GM19240 (cell line): Measurements from ENCODE around the gene CHST6.
"Not testable (repeated sequence)": the region's sequence is repeated elsewhere in the genome, so short reads cannot be mapped to it uniquely, and the experiment has no call there.

Source experiments
- DNase-seq: peaks from one replicate; pipeline ENCODE4 v3.0.0; 2011; ENCODE audit warnings: low spot score; ENCODE audit not compliant: insufficient read length

The CHST6 gene

DNA sequence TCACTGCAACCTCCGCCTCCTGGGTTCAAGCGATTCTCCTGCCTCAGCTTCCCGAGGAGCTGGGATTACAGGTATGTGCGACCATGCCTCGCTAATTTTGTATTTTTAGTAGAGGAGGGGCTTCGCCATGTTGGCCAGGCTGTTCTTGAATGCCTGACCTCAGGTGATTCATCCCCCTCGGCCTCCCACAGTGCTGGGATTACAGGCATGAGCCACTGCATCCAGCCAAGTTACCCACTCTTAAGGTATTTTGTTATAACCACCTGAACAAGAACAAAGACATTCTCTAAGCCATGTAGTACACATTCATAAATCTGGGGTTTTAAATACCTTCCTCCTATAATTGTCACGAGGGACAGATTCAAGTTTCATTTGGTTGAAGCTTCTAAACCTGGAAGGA lies 18.4 kb downstream of the CHST6 start:
- no peak for DNase-seq

DNA sequence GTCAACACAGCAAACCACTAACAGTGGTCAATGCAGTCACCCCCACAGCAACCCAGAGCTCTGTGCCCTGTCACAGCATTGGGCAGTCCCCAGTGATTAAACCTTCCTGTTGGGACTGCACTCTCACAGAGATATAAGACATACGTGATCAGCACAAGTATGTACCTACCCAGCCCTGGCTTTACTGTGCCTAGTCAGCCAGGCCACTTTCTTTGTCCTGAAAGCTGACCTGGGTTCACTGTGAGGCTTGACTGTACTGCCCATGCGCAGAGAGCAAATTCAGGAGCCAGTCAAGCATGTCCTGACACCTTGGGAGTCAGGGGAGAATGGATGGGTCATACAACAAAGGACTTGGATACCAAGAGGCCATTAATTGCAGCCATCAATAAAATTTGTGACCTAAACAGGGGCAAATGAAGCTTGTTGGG lies 19.8 kb downstream of the CHST6 start:
- DNase-seq: no peak

DNA sequence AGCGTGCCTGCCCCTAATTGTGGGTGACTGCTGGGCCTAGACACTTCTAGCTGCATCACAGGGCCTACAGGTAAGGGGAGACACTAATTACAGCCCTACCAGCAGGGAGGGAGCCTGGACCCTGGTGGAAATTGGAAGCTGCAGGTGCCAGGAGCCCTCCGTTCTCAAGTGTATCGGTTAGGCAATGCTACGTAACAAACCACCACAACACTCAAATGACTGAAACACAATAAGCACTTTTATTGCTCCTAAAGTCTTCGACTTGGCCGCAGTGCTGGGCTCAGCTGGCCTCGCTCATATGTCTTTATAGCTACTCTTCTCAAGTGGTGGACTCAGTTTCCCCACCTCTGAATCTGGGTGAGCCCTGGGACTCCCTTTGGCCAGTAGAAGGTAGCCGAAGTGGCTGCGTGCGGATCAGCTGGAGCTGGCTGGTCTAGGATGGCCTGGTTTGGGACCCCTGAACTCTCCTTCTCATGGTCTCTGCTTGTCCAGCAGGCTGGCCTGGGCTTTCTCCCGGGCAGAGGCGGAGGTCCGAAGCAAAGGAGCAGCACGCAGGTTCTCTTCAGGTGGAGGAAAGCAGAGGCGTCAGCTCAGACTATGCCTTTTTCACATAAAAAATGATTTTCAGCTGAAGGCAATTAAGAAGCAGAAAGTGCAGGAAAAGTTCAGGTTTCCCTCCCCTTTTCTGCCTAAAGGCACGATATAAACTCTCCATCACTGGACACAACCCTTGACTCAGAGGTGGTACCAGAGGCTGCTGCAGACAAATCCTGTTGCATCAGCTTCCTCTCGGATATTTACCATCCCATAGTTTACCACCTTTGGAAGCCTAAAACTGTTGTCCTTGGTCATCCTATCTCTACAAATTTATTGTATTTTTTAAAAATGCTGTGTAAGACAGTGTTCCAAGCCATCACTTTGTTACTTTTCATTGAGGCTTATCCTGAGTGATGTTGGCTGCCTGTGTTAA lies 22.0 kb downstream of the CHST6 start:
- no peak for DNase-seq

DNA sequence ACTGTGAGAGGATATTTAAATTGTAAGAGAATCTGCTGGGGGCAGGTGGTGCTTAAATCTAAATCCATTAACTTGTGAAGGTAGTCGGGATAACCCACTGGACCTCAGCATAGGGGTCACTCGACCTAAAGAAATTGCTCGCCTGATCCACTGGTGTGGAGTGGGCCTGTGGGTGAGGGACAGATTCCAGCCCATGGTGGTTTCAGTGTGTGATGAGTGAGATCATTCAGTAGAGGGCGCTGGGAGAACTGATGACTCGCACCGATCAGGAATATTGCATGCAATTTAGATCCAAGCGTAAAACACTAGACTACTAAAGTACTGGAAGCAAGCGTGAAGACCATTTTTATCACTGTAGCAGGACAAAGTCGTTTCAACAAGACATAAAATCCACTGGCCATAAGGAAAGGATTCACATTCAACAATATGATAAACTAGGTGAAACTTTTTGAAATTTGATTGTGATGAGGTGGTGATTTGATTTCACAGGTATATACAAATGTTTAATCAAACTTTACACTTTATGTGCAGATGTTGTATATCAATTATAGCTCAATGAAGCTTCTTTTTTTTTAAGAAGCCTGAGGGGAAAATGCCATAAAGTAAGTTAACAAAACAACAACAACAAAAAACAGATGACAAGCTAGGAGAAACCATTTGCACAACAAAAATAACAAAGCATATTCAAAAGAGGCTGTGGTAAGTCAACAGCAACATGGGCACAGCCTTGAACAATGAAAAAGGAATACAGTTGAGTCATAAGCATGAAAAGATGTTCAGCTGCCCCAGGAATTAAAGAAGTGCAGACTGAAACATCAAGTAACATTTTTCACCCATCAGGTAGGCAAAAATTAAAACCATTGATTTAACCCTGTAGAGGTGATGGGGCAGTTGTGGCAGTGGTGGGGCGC lies 23.3 kb downstream of the CHST6 start:
- DNase-seq: peak; percentile 68

DNA sequence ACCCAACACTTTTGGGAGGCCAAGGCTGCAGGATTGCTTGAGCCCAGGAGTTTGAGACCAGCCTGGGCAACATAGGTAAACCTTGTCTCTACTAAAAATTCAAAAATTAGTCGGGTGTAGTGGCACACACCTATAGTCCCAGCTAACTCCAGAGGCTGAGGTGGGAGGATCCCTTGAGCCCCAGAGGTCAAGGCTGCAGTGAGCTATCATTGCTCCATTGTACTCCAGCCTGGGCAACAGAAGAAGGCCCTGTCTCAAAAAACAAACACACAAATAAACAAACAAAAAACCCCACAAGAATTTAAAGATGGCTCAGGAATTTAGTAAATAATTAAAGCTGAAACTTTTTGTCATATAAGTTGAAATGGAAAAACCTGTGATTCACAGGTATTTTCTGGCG lies 28.5 kb downstream of the CHST6 start:
- no peak for DNase-seq

DNA sequence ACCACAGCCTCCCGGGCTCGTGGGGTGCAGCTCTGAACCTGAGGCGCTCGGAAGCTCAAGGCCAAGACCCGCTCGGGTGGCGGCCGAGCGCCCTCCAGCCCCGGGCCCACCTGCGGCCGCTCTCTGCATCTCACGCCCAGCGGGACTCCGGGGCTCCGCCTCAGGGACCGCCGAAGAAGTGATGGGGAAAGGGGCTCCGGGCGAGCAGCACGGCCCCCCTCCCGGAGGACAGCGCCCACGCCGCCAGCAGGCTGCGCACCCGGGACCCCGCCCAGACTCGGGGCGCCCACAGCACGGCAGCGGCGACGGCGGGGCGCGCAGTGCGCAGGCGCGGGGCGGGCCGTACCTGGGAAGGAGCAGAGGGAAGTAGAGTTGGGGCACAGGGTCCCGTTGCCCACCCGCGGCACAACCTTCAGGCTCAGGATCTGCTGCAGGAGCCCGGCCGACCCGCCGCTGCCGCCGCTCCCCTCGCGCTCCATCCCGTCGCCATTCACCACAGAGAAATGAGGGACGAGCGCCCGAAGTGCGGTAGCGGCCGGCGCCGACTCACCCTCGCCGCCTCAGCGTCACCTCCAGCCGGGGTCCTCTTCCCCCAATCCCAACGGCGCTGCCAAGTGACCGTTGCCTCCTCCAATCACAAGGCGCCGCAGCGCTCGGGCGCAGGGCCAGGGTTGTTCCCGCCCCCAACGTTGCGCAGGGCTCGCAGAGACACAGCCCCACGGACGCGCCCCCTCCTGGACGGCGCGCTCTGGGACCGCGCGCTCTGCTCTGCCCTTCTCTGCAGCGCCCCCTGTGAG lies 30.9 kb downstream of the CHST6 start, which contains the start of gene TMEM170A:
Gene TMEM170A, minus strand, starts transcription at position 568 of the 797 bp plus-strand sequence. Its CDS starts 89 bp downstream, at position 479.
- peak; percentile 94 for DNase-seq

DNA sequence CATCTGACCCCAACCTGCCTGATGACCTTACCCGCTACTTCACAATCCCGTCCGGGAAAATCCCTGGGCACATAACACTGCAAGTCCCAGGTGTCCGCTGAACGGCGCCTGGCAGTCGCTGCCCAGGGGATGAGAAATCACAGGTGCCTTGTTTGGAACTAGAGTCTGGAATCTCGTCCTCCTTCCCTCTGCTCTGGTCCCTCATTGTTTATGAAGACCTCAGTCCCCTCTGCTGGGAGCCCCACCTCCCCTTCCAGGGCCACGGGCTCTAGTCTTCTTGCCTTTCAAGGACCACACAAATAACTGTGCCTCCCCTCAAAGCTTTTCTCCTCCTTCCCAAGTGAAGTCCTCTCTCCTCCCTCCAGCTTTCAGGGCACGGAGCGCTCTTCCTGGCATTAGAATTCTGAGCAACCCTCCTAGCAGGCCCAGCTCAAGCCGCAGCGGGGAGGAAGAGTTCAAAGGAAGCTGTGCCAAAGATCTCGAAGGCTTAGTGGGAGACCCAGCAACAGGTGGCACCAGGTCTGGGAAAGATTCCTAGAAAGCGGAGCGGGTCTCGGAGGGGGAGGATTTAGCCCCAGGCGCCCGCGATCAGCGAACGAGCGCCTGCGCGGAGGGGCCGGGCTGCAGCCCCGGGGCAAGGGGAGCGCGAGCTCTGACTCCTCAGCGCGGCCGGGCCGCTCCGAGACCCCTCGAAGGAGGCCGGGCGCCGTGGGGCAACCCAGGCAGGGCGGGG lies 31.7 kb downstream of the CHST6 start:
- DNase-seq: not testable (repeated sequence)

DNA sequence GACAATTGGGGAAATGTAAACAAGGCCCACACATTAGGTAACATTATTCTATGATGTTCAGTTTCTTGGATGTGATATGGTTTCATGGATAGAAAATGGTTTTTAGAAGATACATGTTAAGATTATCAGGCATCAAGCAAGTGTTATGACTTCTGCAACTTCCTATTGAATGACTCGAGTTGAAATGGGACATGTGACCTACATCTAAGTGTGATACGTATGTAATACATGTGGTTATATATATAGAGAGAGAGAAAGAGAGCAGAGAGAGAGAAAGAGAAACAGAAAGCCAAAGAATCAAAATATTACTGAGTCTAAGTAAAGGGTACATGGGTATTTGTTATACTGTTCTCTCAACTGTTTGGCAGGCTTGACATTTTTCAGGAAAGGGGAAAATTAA lies 32.4 kb downstream of the CHST6 start:
- no peak for DNase-seq

DNA sequence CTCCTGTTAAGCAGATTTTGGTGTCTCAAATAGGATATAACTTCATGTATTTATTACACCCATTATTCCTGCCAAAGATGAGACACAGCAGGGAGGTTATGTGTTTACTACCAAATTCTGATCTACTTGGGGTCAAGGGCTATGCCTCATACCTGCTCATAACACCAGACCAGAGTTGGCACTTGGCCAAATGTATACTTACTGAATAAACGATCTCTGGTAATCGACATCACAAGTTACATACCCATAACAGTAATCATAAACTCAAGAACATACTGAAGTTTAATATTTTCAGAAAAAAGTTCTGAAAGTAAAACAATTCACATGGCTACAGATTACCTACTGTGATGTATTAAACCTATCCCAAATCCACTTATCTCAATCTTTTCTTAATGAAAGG lies 33.7 kb downstream of the CHST6 start:
- DNase-seq: no peak

DNA sequence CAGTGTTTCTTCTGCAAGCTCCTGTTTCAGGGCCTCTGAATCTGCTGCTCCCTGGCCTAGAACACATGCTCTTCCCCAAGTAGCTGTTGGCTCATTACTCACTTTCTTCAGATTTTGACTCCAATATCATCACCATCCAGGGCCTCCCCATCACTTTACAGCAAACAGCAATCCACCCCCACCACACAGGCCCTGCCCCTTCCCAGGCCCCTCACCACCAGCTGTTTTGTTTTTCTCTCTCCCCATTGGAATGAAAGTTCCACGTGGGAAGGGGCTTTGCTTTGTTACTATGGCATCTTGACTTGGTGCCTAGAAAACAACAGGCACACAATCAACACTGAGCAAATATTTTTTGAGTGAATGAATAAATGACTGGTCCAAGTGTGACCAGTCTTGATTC lies 34.8 kb downstream of the CHST6 start:
- DNase-seq: no peak

DNA sequence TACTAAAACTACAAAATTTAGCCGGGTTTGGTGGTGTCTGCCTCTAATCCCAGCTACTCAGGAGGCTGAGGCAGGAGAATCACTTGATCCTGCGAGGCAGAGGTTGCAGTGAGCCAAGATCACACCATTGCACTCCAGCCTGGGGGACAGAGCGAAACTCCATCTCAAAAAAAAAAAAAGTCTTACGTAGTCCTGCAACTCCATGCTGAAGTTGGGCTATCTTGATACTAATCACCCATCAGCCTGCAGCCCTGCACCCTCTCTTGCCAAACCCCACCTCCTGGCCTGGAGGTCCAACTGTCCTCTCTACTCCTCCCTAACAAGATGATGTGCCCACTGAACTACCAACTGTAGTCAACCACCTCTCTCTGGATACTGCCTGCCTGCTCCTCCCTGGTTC lies 35.5 kb downstream of the CHST6 start:
- DNase-seq: no peak

DNA sequence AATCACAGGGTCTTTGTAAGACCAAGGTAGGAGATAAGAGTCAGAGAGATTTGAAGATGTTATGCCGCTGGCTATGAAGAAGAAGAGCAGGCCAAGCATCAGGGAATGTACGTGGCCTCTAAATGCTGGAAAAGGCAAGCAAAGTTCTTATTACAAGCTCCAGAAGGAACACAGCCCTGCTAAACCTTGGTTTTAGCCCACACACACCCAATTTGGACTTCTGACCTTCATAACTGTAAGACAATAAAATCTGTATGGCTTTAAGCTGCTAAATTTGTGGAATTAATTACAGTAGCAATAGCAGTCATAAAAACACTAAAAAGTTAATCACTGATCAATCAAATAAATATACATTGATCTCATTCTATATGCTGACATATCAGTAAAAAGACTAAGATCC lies 36.8 kb downstream of the CHST6 start:
- DNase-seq: no peak

DNA sequence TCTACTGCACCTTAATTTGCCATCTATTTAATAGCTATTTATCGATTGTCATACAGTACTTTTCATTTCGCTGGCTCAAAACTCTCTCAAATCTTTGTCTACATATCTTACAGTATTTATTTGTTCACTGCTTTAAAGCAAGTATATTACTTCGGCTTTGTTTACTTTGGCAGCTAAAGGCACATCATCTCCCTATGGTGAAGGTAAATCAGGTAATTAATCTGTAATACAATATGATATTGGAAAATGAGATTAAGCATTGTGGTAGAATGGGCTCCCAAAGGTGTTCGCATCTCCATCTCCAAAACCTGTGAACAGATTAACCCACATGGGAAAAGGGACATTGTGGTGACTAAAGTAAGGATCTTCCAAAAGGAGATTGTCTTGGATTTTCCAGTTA lies 37.2 kb downstream of the CHST6 start:
- DNase-seq: no peak

DNA sequence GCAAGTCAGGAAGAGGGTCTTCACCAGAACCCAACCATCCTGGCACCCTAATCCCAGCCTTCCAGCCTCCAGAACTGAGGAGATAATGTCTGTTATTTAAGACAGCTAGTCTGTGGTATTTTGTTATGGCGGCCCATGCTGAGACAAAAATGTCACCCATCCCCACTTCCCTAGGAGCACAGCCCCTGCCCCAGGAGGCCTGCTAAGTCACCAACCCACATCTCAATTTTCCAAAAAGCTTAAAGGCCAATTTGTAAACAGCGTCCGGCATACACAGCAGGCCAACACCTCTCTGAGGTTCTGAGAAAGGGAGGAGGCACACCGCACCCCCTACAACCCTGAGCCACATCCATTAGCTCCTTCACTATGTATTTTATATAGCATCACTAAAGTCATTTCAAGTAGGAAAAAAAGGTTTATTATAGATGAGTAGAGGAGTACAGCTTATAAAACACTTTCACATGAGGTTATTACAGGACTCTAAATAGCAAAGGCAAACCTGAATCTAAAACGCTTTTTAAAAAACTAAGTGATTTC lies 37.7 kb downstream of the CHST6 start:
- DNase-seq: no peak

DNA sequence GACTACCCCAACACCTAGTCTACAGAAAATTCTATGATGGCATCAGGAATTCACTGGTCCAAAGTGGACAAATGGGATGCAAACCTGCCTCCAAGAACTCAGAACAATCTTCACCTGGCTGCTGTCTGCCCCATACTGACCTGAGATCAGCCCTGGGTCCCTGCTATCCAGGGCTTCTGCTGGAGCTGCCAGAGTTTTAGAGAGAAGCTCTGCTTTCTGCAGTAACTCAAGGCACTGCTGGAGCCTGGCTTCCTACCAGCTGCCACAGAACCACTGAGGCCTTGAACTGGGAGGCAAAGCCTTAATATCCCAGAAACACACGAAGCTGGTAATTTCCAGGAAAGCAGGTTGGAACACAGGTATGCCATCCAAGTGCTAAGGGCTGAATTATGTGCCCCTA lies 38.3 kb downstream of the CHST6 start:
- no peak for DNase-seq

DNA sequence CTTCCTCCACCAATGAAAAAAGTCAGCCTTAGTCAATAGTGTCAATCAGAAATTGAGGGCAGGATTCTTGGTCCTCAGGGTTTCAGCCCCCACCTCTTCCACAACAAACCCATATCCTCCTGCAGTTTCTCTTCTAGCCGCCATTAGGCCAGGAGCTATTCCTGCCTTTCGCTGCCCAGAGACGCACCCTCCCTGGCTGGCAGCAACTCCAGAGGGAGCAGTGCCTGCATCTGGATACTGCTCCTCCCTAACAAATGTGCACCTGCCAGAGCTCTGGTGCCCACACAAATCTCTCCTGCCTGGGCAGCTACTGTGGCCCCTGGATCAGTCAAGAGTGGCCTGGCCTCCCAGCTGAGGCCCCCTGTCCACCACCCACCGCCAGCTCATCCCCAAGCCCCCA lies 38.8 kb downstream of the CHST6 start:
- DNase-seq: not testable (repeated sequence)

DNA sequence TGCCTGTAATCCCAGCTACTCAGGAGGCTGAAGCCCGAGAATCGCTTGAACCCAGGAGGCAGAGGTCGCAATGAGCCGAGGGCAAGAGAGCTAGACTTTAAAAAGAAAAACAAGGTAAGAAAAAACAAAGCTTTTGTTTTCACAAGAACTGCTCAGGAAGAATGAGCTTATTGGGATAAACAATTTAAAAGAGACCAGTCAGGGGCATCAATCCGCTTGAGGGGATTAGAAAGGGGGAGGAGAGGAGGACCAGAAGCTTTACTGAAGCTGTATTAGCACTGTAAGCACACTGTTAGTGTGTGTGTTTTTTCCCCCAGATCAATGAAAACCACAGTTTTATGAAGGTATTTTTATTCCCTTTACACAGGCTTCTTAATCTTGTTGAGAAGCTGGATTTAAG lies 39.6 kb downstream of the CHST6 start:
- DNase-seq: no peak

DNA sequence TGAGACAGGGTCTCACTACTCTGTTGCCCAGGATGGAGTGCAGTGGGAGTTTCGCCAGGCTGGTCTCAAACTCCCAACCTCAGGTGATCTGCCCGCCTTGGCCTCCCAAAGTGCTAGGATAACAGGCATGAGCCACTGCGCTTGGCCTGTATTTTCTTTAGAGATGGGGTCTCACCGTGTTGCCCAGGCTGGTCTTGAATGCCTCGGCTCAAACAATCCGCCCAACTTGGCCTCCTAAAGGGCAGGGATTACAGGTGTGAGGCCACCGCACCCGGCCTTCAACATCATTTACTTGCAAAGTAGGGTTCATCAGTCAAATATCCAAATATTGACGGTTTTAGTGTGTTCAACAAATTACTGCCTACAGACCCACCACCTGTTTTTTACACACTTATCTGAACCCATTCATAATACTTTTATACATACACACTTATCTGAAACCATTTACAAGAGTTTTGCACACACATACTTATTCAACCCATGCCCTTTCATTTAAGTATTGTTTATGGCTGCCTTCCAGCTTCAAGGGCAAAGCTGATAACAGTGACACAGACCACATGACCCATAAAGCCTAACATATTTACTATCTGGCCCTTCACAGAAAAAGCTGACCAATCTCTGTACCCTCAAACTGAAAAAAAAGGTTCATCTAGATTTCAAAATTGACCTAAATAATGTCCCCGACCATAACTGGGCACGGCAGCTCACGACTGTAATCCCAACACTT lies 42.6 kb downstream of the CHST6 start:
- DNase-seq: no peak

DNA sequence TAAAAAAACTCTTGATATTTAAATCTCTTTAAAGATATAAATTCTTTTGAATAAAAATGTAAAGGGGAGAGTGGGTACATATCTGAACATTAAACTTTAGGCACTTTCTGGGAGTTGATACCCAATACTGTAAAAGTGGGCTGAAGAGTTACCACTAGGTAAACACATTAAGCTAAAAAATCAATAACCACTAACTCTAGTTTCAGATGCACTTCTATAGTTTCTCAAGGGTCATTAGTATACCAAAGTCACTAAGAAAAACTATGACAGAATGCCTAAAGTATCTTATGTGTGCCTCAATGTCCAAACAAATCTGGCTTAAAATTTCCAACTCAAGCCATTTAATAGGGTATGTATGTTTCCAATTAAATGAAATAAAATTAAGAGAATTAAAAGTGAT lies 48.8 kb downstream of the CHST6 start:
- DNase-seq: no peak

DNA sequence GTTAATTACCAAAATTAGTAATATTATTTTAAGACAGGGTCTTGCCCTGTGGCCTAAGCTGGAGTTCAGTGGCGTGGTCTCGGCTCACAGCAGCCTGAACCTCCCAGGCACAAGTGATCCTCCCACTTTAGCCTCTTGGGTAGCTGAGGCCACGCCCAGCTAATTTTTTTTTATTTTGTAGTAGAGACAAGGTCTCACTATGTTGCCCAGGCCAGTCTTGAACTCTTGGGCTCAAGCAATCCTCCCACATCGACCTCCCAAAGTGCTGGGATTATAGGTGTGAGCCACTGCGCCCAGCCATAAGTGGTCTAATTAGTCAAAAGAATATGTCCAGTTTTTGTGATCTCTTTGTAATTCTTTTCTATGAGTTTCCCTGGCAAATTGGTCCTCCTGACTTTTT lies 49.9 kb downstream of the CHST6 start:
- DNase-seq: no peak
